MM.1S (cell line): ENCODE measurements around the gene AVPR1B.

Experiments used
- DNase-seq: peaks from one replicate; pipeline ENCODE4 v3.0.0-alpha.2; 2015
- H2AFZ ChIP-seq: fragments of 300-600 bp; sonication (generic); 2 replicates; pipeline ENCODE4 v1.6.0; 2016; ENCODE audit warnings: antibody characterized with exemption, low read length
- H3F3A ChIP-seq: fragments of 300-600 bp; sonication (generic); 2 replicates; pipeline ENCODE4 v1.6.1; 2016; ENCODE audit warnings: mild to moderate bottlenecking, antibody characterized with exemption, low read length, moderate library complexity, mixed read lengths; ENCODE audit not compliant: insufficient read depth
- H3K27ac ChIP-seq: fragments of 300-600 bp; sonication (generic); 2 replicates; pipeline ENCODE4 v1.5.1; 2016; ENCODE audit warnings: mild to moderate bottlenecking, low read length
- H3K27me3 ChIP-seq: fragments of 300-600 bp; sonication (generic); replicated peaks from 2 replicates; pipeline ENCODE4 v1.6.0; 2016; ENCODE audit warnings: low read length; ENCODE audit not compliant: insufficient read depth
- H3K36me3 ChIP-seq: fragments of 300-600 bp; sonication (generic); replicated peaks from 2 replicates; pipeline ENCODE4 v1.6.1; 2016; ENCODE audit warnings: mild to moderate bottlenecking, low read length, mixed read lengths; ENCODE audit not compliant: insufficient read depth
- H3K4me1 ChIP-seq: fragments of 300-600 bp; sonication (generic); 2 replicates; pipeline ENCODE4 v1.6.1; 2016; ENCODE audit warnings: low read length, mixed read lengths
- H3K4me2 ChIP-seq: fragments of 300-600 bp; sonication (generic); 2 replicates; pipeline ENCODE4 v1.6.0; 2016; ENCODE audit warnings: low read depth, low read length
- H3K4me3 ChIP-seq: fragments of 300-600 bp; sonication (generic); 2 replicates; pipeline ENCODE4 v1.5.1; 2016; ENCODE audit warnings: low read length, mixed read lengths
- H3K79me2 ChIP-seq: fragments of 300-600 bp; sonication (generic); 2 replicates; pipeline ENCODE4 v1.6.1; 2016; ENCODE audit warnings: mixed run types, low read length, mixed read lengths
- H3K9ac ChIP-seq: fragments of 300-600 bp; sonication (generic); 2 replicates; pipeline ENCODE4 v1.6.1; 2016; ENCODE audit warnings: low read length, mixed read lengths
- H3K9me2 ChIP-seq: fragments of 300-600 bp; sonication (generic); replicated peaks from 2 replicates; pipeline ENCODE4 v1.6.1; 2016; ENCODE audit warnings: mild to moderate bottlenecking, low read length, mixed read lengths; ENCODE audit not compliant: insufficient read depth
- H3K9me3 ChIP-seq: fragments of 300-600 bp; sonication (generic); replicated peaks from 2 replicates; pipeline ENCODE4 v1.6.1; 2016; ENCODE audit warnings: mild to moderate bottlenecking, low read length, mixed read lengths; ENCODE audit not compliant: insufficient read depth
- H4K20me1 ChIP-seq: fragments of 300-600 bp; sonication (generic); 2 replicates; pipeline ENCODE4 v1.6.1; 2016; ENCODE audit warnings: mild to moderate bottlenecking, low read length, moderate library complexity, mixed read lengths; ENCODE audit not compliant: insufficient read depth
- EZH2 ChIP-seq: fragments of 300-600 bp; sonication (generic); optimal IDR thresholded peaks from 2 replicates; pipeline ENCODE3; 2017; ENCODE audit warnings: low read depth, mild to moderate bottlenecking, antibody characterized with exemption, low read length, mixed read lengths
- EZH2phosphoT487 ChIP-seq: fragments of 300-600 bp; sonication (generic); IDR thresholded peaks from 2 replicates; pipeline ENCODE4 v1.6.1; 2018; ENCODE audit warnings: antibody characterized with exemption, low read length
- TF ChIP-seq, protein P1 (sequence below): fragments of 300-600 bp; sonication (generic); IDR thresholded peaks from 2 replicates; pipeline ENCODE4 v1.5.1; 2016; ENCODE audit warnings: antibody characterized with exemption, low read length, mixed read lengths

AVPR1B gene

DNA sequence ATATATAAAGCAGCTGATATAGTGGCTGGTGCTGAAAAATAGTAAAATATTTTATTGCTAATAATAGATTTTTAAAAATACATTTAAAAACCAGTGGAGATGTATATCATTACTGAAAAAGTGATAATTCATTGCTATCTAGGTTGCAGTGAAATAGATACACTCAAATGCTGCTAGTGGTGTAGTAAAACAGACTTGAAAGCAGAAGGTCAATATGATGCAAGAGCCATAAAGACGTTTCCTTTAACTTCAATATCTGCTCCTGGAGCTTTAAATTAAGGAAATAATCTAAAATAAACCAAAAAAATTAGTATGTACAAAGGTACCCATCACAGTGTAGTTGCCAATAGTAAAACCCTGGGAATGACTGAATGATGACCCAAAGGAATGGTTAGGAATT, 38.1 kb downstream of the AVPR1B start:
- no peaks in the 10 kb centered on the region for H3K27me3 ChIP-seq
- no peak for DNase-seq
- no peaks in the 10 kb centered on the region for H3K4me1 ChIP-seq
- no peak overlapping the region for H3K9ac ChIP-seq
- H3K79me2 ChIP-seq: no peaks in the 10 kb centered on the region
- H3K36me3 ChIP-seq: no peaks in the 10 kb centered on the region
- H3K9me3 ChIP-seq: no peaks in the 10 kb centered on the region
- no peak overlapping the region for H2AFZ ChIP-seq
- no peak overlapping the region for H3K4me3 ChIP-seq
- H3K9me2 ChIP-seq: no peaks in the 10 kb centered on the region
- H4K20me1 ChIP-seq: no peaks in the 10 kb centered on the region
- no peaks in the 10 kb centered on the region for H3F3A ChIP-seq
- H3K27ac ChIP-seq: no peak overlapping the region
- no peak overlapping the region for H3K4me2 ChIP-seq
- TF ChIP-seq EZH2phosphoT487 (no peak), EZH2 (no peak)
- TF ChIP-seq, protein P1, sequence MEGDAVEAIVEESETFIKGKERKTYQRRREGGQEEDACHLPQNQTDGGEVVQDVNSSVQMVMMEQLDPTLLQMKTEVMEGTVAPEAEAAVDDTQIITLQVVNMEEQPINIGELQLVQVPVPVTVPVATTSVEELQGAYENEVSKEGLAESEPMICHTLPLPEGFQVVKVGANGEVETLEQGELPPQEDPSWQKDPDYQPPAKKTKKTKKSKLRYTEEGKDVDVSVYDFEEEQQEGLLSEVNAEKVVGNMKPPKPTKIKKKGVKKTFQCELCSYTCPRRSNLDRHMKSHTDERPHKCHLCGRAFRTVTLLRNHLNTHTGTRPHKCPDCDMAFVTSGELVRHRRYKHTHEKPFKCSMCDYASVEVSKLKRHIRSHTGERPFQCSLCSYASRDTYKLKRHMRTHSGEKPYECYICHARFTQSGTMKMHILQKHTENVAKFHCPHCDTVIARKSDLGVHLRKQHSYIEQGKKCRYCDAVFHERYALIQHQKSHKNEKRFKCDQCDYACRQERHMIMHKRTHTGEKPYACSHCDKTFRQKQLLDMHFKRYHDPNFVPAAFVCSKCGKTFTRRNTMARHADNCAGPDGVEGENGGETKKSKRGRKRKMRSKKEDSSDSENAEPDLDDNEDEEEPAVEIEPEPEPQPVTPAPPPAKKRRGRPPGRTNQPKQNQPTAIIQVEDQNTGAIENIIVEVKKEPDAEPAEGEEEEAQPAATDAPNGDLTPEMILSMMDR: no peak

GRCh38 chr1:206075786-206076755, 41.1 kb downstream of the AVPR1B start:
- H3K9ac ChIP-seq: no peak overlapping the region
- H3K27ac ChIP-seq: no peak overlapping the region

GRCh38 chr1:206074839-206075238, 42.3 kb downstream of the AVPR1B start:
- Histone ChIP-seq H3K9ac (no peak overlapping the region), H4K20me1 (no peaks in the 10 kb centered on the region), H3K4me1 (no peaks in the 10 kb centered on the region), H3F3A (no peaks in the 10 kb centered on the region), H3K4me3 (no peak overlapping the region), H2AFZ (no peak overlapping the region), H3K27ac (no peak overlapping the region), H3K9me3 (no peaks in the 10 kb centered on the region), H3K9me2 (no peaks in the 10 kb centered on the region), H3K27me3 (no peaks in the 10 kb centered on the region), H3K4me2 (no peak overlapping the region), H3K36me3 (no peaks in the 10 kb centered on the region), H3K79me2 (no peaks in the 10 kb centered on the region)
- TF ChIP-seq EZH2: no peak
- TF ChIP-seq, protein P1: peak; percentile 11; the same call in 1 of the 2 replicates
- no peak for DNase-seq

More at GRCh38 chr1:206075786-206076755, 41.1 kb downstream of the AVPR1B start:
- no peaks in the 10 kb centered on the region for H3K4me1 ChIP-seq
- H3K9me3 ChIP-seq: no peaks in the 10 kb centered on the region
- H3K79me2 ChIP-seq: no peaks in the 10 kb centered on the region
- TF ChIP-seq EZH2 (no peak), EZH2phosphoT487 (no peak)
- TF ChIP-seq, protein P1: no peak
- no peaks in the 10 kb centered on the region for H3K27me3 ChIP-seq
- DNase-seq: no peak
- H3K9me2 ChIP-seq: no peaks in the 10 kb centered on the region
- H3F3A ChIP-seq: no peaks in the 10 kb centered on the region
- no peak overlapping the region for H2AFZ ChIP-seq
- H3K4me3 ChIP-seq: no peak overlapping the region
- no peaks in the 10 kb centered on the region for H3K36me3 ChIP-seq
- no peaks in the 10 kb centered on the region for H4K20me1 ChIP-seq
- no peak overlapping the region for H3K4me2 ChIP-seq
